ENCODE data around the gene MAP3K5. TPM values are rescaled to one million over a fixed set of nuclear protein-coding genes. Genes with fewer than 3 reads are reported as not detected.

The MAP3K5 gene
- total RNA-seq, 1 donor from 2014 or later = 0.02 TPM

DNA sequence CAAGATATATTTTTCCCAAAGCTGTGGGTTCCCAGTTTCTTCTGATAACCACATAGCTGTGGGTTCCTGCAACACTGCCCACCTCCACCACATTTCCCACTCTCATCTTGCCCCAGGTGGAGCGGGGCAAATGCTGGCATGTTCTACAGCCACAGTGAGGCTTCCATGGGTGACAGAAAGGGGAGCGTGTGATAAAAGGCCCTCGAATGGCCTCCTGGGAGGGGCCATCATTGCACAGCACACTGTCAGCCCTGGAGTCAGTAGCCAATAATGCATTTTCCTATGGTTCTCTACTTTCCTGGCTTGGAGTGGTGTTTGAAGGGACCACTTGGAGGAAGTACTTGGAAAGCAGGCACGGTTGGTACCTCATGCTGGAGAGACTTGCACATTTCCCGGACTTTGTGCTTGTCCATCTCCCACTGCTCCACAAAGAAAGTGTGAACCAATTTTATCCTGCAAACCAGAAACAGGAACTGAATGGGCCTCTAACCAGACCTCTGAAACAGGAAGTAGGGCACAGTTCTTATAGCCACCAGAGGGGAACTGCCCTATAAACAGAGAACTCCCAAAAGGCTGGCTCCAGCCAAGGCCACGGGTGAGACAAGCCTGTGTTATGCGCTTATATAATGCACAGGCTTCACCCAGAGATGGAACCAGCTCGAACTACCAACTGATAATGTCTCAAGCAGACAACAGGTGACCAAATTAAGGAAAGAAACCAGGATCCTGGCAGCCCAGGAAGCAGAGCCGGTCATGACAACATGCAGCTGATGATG is 8.6 kb downstream of the MAP3K5 start:
- no peak for TF ChIP-seq EZH2 (IDR thresholded peaks at IDR 0.05)
- H3K36me3 ChIP-seq = no peaks in the 10 kb centered on the region
- H3K4me3 ChIP-seq = no peak overlapping the region
- H2AFZ ChIP-seq (replicated peaks) = peak overlapping the region; percentile 34
- H3F3A ChIP-seq (ENCODE audit: low read depth) = no peaks in the 10 kb centered on the region
- H3K27ac ChIP-seq = no peak overlapping the region
- H3K9me3 ChIP-seq (ENCODE audit: low read depth) = no peaks in the 10 kb centered on the region
- H4K20me1 ChIP-seq (ENCODE audit: low read depth) = no peaks in the 10 kb centered on the region
- peaks cover 2% of the 10 kb centered on the region for H3K4me1 Mint-ChIP-seq
- H3K4me1 ChIP-seq = no peaks in the 10 kb centered on the region
- H3K4me2 ChIP-seq = no peak overlapping the region
- peaks cover 1% of the 10 kb centered on the region for H3K27me3 ChIP-seq
- H3K9ac ChIP-seq = no peak overlapping the region
- no peaks in the 10 kb centered on the region for H3K79me2 ChIP-seq (ENCODE audit: low read depth)
- H3K27me3 Mint-ChIP-seq (ENCODE audit: insufficient read depth, low read depth) = no peaks in the 10 kb centered on the region
- H3K36me3 Mint-ChIP-seq = no peaks in the 10 kb centered on the region
- H3K4me3 Mint-ChIP-seq = no peak overlapping the region
- DNase-seq (ENCODE audit: low spot score) = no peak
- H3K27ac Mint-ChIP-seq = no peak overlapping the region
- H3K9me3 Mint-ChIP-seq = no peaks in the 10 kb centered on the region

DNA sequence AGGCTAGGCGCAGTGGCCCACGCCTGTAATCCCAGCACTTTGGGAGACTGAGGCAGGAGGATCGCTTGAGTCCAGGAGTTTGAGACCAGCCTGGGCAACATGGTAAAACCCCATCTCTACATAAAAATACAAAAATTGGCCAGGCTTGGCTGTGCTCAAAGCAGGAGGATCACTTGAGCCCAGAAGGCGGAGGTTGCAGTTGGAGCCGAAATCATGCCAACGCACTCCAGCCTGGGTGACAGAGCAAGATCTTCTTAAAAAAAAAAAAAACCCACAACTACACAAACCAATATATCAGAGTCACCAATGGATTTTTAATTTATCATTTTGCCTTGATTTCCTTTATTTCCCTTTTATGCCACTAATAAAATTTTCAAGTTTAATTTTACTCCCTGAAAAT is 9.3 kb downstream of the MAP3K5 start:
- Histone ChIP-seq H3K4me3 (no peak overlapping the region), H3K27ac (no peak overlapping the region), H3K27me3 (no peaks in the 10 kb centered on the region), H3K9me3 (ENCODE audit: low read depth) (no peaks in the 10 kb centered on the region), H3F3A (ENCODE audit: low read depth) (no peaks in the 10 kb centered on the region), H3K79me2 (ENCODE audit: low read depth) (no peaks in the 10 kb centered on the region), H3K4me1 (no peaks in the 10 kb centered on the region), H2AFZ (replicated peaks) (no peak overlapping the region), H3K36me3 (no peaks in the 10 kb centered on the region), H4K20me1 (ENCODE audit: low read depth) (no peaks in the 10 kb centered on the region), H3K4me2 (no peak overlapping the region), H3K9ac (no peak overlapping the region)
- Mint-ChIP-seq H3K9me3 (no peaks in the 10 kb centered on the region), H3K27ac (no peak overlapping the region), H3K36me3 (no peaks in the 10 kb centered on the region), H3K27me3 (ENCODE audit: insufficient read depth, low read depth) (no peaks in the 10 kb centered on the region), H3K4me1 (peaks cover 2% of the 10 kb centered on the region), H3K4me3 (no peak overlapping the region)
- no peak for DNase-seq (ENCODE audit: low spot score)
- TF ChIP-seq, protein P1, sequence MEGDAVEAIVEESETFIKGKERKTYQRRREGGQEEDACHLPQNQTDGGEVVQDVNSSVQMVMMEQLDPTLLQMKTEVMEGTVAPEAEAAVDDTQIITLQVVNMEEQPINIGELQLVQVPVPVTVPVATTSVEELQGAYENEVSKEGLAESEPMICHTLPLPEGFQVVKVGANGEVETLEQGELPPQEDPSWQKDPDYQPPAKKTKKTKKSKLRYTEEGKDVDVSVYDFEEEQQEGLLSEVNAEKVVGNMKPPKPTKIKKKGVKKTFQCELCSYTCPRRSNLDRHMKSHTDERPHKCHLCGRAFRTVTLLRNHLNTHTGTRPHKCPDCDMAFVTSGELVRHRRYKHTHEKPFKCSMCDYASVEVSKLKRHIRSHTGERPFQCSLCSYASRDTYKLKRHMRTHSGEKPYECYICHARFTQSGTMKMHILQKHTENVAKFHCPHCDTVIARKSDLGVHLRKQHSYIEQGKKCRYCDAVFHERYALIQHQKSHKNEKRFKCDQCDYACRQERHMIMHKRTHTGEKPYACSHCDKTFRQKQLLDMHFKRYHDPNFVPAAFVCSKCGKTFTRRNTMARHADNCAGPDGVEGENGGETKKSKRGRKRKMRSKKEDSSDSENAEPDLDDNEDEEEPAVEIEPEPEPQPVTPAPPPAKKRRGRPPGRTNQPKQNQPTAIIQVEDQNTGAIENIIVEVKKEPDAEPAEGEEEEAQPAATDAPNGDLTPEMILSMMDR (IDR thresholded peaks at IDR 0.05) = no peak
- TF ChIP-seq EZH2 (IDR thresholded peaks at IDR 0.05) (no peak), EZH2phosphoT487 (IDR thresholded peaks at IDR 0.05) (no peak)

DNA sequence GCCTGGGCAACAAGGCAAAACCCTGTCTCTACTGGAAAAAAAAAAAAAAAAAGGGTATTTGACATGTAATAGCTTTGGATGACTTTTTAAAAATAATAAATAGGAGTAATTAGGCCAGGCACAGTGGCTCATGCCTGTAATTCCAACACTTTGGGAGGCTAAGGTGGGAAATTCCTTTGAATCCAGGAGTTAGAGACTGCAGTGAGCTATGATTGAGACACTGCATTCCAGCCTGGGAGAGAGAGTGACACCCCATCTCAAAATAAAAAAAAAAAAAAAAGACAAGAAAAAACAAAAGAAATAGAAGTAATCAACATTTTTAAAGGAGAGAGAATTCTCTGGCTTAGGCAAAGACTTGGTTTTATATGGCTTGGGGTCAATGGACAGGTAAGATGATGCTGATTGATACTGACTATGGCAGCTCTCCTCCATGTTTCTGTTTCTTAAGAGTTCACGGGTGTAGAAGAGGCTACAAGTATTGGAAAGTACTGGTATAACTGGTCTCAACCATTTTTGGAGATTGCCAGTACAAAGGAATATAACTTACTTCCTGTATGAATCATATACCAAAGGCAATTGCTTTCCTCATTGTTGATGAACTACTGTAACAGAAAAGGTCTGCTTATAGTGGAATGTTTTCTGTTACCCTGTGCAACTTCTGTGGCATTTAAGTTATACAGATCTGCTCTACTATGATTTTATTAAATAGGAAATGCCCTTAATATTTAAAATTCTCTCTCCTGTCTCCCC is 10.1 kb downstream of the MAP3K5 start:
- H3K4me3 ChIP-seq = no peak overlapping the region
- no peaks in the 10 kb centered on the region for H3K36me3 ChIP-seq
- TF ChIP-seq EZH2 (IDR thresholded peaks at IDR 0.05) = no peak
- TF ChIP-seq EZH2phosphoT487 (IDR thresholded peaks at IDR 0.05) = no peak
- TF ChIP-seq, protein P1 (IDR thresholded peaks at IDR 0.05) = no peak
- no peaks in the 10 kb centered on the region for H3K36me3 Mint-ChIP-seq
- no peak for DNase-seq (ENCODE audit: low spot score)
- H2AFZ ChIP-seq (replicated peaks) = no peak overlapping the region
- no peak overlapping the region for H3K27ac Mint-ChIP-seq
- no peaks in the 10 kb centered on the region for H3F3A ChIP-seq (ENCODE audit: low read depth)
- H3K4me1 ChIP-seq = no peaks in the 10 kb centered on the region
- H3K9me3 Mint-ChIP-seq = no peaks in the 10 kb centered on the region
- no peaks in the 10 kb centered on the region for H3K79me2 ChIP-seq (ENCODE audit: low read depth)
- H3K27ac ChIP-seq = no peak overlapping the region
- H4K20me1 ChIP-seq (ENCODE audit: low read depth) = no peaks in the 10 kb centered on the region
- no peak overlapping the region for H3K4me2 ChIP-seq
- H3K4me3 Mint-ChIP-seq = no peak overlapping the region
- H3K9ac ChIP-seq = no peak overlapping the region
- H3K27me3 ChIP-seq = no peaks in the 10 kb centered on the region
- no peaks in the 10 kb centered on the region for H3K9me3 ChIP-seq (ENCODE audit: low read depth)
- H3K27me3 Mint-ChIP-seq (ENCODE audit: insufficient read depth, low read depth) = no peaks in the 10 kb centered on the region
- H3K4me1 Mint-ChIP-seq = peaks cover 2% of the 10 kb centered on the region

DNA sequence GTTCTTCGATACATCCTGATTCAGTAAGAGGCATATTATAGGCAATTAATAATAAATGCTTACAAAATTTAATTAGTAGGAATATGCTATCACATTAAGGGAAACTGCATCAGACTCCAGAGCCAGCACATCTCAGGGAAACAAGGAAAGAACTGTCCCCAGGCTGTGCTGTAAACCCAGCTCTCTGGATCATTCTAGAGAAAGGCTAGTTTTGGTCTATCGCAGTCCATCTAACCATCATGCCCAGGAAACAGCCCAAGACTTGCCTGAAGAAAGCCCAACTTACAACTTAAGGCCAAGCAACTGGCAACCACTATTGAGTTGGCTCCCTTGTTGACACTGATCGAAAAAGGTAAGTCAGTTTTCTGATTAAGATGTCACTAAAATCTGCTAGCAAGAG is 11.3 kb downstream of the MAP3K5 start:
- no peaks in the 10 kb centered on the region for H3K79me2 ChIP-seq (ENCODE audit: low read depth)
- no peaks in the 10 kb centered on the region for H3K36me3 ChIP-seq

More for the DNA sequence above, 11.3 kb downstream of the MAP3K5 start:
- Histone ChIP-seq H4K20me1 (ENCODE audit: low read depth) (no peaks in the 10 kb centered on the region), H3F3A (ENCODE audit: low read depth) (no peaks in the 10 kb centered on the region), H2AFZ (replicated peaks) (no peak overlapping the region), H3K4me3 (no peak overlapping the region), H3K9ac (no peak overlapping the region), H3K4me2 (no peak overlapping the region), H3K4me1 (no peaks in the 10 kb centered on the region), H3K27ac (no peak overlapping the region), H3K9me3 (ENCODE audit: low read depth) (no peaks in the 10 kb centered on the region), H3K27me3 (no peaks in the 10 kb centered on the region)
- Mint-ChIP-seq H3K27ac (no peak overlapping the region), H3K4me3 (no peak overlapping the region), H3K27me3 (ENCODE audit: insufficient read depth, low read depth) (no peaks in the 10 kb centered on the region), H3K4me1 (peaks cover 2% of the 10 kb centered on the region), H3K9me3 (no peaks in the 10 kb centered on the region), H3K36me3 (no peaks in the 10 kb centered on the region)
- TF ChIP-seq, protein P1 (IDR thresholded peaks at IDR 0.05) = no peak
- no peak for TF ChIP-seq EZH2phosphoT487 (IDR thresholded peaks at IDR 0.05)
- TF ChIP-seq EZH2 (IDR thresholded peaks at IDR 0.05) = no peak
- DNase-seq (ENCODE audit: low spot score) = no peak
